HEK293T (cell line): ENCODE results near the gene KIF5A.

Experiments
- CTCF ChIA-PET: fragments of 350-600 bp; formaldehyde crosslinking; extraction: SDS; loops from one replicate; lab custom pipeline; 2021; ENCODE audit warnings: antibody characterized with exemption, inconsistent platforms; lab: Yijun Ruan, JAX
- POLR2A ChIA-PET: fragments of 350-600 bp; formaldehyde crosslinking; extraction: SDS; loops from one replicate; lab custom pipeline; 2020; ENCODE audit warnings: antibody characterized with exemption, inconsistent platforms; lab: Yijun Ruan, JAX
- DNase-seq: peaks from one replicate; pipeline ENCODE4 v3.0.0; 2012; ENCODE audit warnings: mixed read lengths; ENCODE audit errors: extremely low spot score
- ARNT ChIP-seq: fragments of 450-650 bp; IDR thresholded peaks from 2 replicates; pipeline ENCODE4 v1.6.1; 2017; ENCODE audit warnings: mild to moderate bottlenecking
- BHLHE40 ChIP-seq: fragments of 450-650 bp; IDR thresholded peaks from 2 replicates; pipeline ENCODE4 v1.6.1; 2016; ENCODE audit warnings: mild to moderate bottlenecking, moderate library complexity, borderline replicate concordance
- CTBP1 ChIP-seq: fragments of 450-650 bp; IDR thresholded peaks from 2 replicates; pipeline ENCODE4 v1.6.1; 2016; ENCODE audit warnings: borderline replicate concordance
- ELF4 ChIP-seq: fragments of 450-650 bp; IDR thresholded peaks from 2 replicates; pipeline ENCODE4 v1.6.1; 2017; ENCODE audit warnings: antibody characterized with exemption
- FOXA1 ChIP-seq: fragments of 450-650 bp; IDR thresholded peaks from 2 replicates; pipeline ENCODE4 v1.6.1; 2016; ENCODE audit warnings: mild to moderate bottlenecking
- FOXK2 ChIP-seq: fragments of 450-650 bp; IDR thresholded peaks from 2 replicates; pipeline ENCODE4 v1.6.1; 2016; ENCODE audit warnings: mild to moderate bottlenecking
- FOXM1 ChIP-seq: fragments of 450-650 bp; IDR thresholded peaks from 2 replicates; pipeline ENCODE4 v1.6.1; 2017; ENCODE audit warnings: mild to moderate bottlenecking, borderline replicate concordance
- HDGF ChIP-seq: fragments of 450-650 bp; IDR thresholded peaks from 2 replicates; pipeline ENCODE4 v1.6.1; 2017; ENCODE audit warnings: antibody characterized with exemption, borderline replicate concordance
- L3MBTL2 ChIP-seq: fragments of 450-650 bp; conservative IDR thresholded peaks from 2 replicates; pipeline ENCODE4 v1.6.1; 2016; ENCODE audit warnings: mild to moderate bottlenecking
- LEF1 ChIP-seq: fragments of 450-650 bp; IDR thresholded peaks from 2 replicates; pipeline ENCODE4 v1.6.1; 2017; ENCODE audit warnings: mild to moderate bottlenecking, borderline replicate concordance
- NFRKB ChIP-seq: fragments of 450-650 bp; IDR thresholded peaks from 2 replicates; pipeline ENCODE4 v1.6.1; 2016; ENCODE audit warnings: mild to moderate bottlenecking, moderate library complexity
- SP1 ChIP-seq: fragments of 450-650 bp; IDR thresholded peaks from 2 replicates; pipeline ENCODE4 v1.6.1; 2017
- SUZ12 ChIP-seq: fragments of 450-650 bp; IDR thresholded peaks from 2 replicates; pipeline ENCODE4 v1.6.1; 2016; ENCODE audit warnings: mild to moderate bottlenecking
- TARDBP ChIP-seq: fragments of 450-650 bp; IDR thresholded peaks from 2 replicates; pipeline ENCODE4 v1.6.1; 2016
- ZNF384 ChIP-seq: fragments of 450-650 bp; IDR thresholded peaks from 2 replicates; pipeline ENCODE4 v1.6.1; 2016
- TF ChIP-seq, protein P1 (sequence below): fragments of 450-650 bp; IDR thresholded peaks from 2 replicates; pipeline ENCODE4 v1.6.1; 2016

KIF5A gene

GRCh38 chr12:57581802-57582201 lies 32.0 kb downstream of the KIF5A start:
- ChIA-PET CTCF (interaction anchor here (0.5 to 3.9 kb wide), 3 partner anchors 10 to 38 kb away, joined by 3 to 22 read pairs (median 16); no protein-coding TSS in a partner anchor), POLR2A (interaction anchor here (1.1 kb wide), 1 partner anchor 29 kb away, joined by 3 read pairs; the partner anchor contains the start of gene ARHGEF25)
- no peak for DNase-seq
- no peak for TF ChIP-seq ELF4

- ChIA-PET CTCF (interaction anchor here (0.5 to 3.9 kb wide), 7 partner anchors 10 to 141 kb away, joined by 3 to 22 read pairs (median 9); no protein-coding TSS in a partner anchor), POLR2A (no interaction called here)
- TF ChIP-seq NFRKB: no peak
- TF ChIP-seq CTBP1: no peak
- no peak for TF ChIP-seq HDGF
- no peak for TF ChIP-seq LEF1
- no peak for TF ChIP-seq ELF4
- TF ChIP-seq ZNF384: no peak
- TF ChIP-seq BHLHE40: no peak
- TF ChIP-seq, protein P1, sequence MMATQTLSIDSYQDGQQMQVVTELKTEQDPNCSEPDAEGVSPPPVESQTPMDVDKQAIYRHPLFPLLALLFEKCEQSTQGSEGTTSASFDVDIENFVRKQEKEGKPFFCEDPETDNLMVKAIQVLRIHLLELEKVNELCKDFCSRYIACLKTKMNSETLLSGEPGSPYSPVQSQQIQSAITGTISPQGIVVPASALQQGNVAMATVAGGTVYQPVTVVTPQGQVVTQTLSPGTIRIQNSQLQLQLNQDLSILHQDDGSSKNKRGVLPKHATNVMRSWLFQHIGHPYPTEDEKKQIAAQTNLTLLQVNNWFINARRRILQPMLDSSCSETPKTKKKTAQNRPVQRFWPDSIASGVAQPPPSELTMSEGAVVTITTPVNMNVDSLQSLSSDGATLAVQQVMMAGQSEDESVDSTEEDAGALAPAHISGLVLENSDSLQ: no peak
- no peak for TF ChIP-seq L3MBTL2
- TF ChIP-seq FOXK2: no peak
- no peak for TF ChIP-seq FOXA1
- TF ChIP-seq TARDBP: no peak
- no peak for TF ChIP-seq ARNT
- no peak for TF ChIP-seq SP1
- TF ChIP-seq FOXM1: no peak
- TF ChIP-seq SUZ12: no peak
- no peak for DNase-seq
These were observed 32.6 kb downstream of the KIF5A start for GRCh38 chr12:57582440-57582839.

- POLR2A ChIA-PET: interaction anchor here (0.6 to 1.0 kb wide), 3 partner anchors 47 to 111 kb away, joined by 3 to 4 read pairs (median 3); partner anchors contain the start of genes DDIT3 and OS9
- CTCF ChIA-PET: interaction anchor here (0.6 to 3.9 kb wide), 24 partner anchors 9 to 342 kb away, joined by 3 to 22 read pairs (median 5); partner anchors contain the start of genes ARHGEF25, B4GALNT1, DCTN2 and TSPAN31
- DNase-seq: peak; percentile 88
- TF ChIP-seq, protein P1: no peak
- TF ChIP-seq SP1: no peak
- no peak for TF ChIP-seq FOXA1
- TF ChIP-seq BHLHE40: no peak
- TF ChIP-seq NFRKB: no peak
- TF ChIP-seq CTBP1: no peak
- no peak for TF ChIP-seq HDGF
- TF ChIP-seq ZNF384: no peak
- no peak for TF ChIP-seq L3MBTL2
These were observed 33.4 kb downstream of the KIF5A start for GRCh38 chr12:57583008-57583831.

DNA sequence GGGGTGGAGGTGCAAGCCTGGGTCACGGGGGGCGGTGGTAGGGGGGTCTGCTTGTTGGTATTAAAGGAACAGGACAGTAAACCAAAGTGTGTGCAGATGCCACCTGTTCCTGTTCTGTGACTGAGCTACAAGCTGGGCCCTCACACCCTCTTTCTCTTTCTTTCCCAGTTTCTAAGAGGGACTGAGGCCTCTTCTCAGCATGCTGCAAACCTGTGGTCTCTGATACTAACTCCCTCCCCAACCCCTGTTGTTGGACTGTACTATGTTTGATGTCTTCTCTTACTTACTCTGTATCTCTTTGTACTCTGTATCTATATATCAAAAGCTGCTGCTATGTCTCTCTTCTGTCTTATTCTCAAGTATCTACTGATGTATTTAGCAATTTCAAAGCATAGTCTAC lies 34.2 kb downstream of the KIF5A start:
- DNase-seq: no peak
- TF ChIP-seq HDGF: no peak
- TF ChIP-seq ZNF384: no peak
- TF ChIP-seq ARNT: no peak
- no peak for TF ChIP-seq SP1
- no peak for TF ChIP-seq ELF4
- TF ChIP-seq, protein P1: no peak
- no peak for TF ChIP-seq FOXK2
- no peak for TF ChIP-seq NFRKB
- no peak for TF ChIP-seq FOXA1
- TF ChIP-seq CTBP1: no peak
- TF ChIP-seq L3MBTL2: no peak
- TF ChIP-seq SUZ12: no peak
- CTCF ChIA-PET: interaction anchor here (0.9 to 3.9 kb wide), 16 partner anchors 8 to 218 kb away, joined by 3 to 22 read pairs (median 10); partner anchors contain the start of genes ARHGEF25, B4GALNT1 and TSPAN31
- POLR2A ChIA-PET: no interaction called here

DNA sequence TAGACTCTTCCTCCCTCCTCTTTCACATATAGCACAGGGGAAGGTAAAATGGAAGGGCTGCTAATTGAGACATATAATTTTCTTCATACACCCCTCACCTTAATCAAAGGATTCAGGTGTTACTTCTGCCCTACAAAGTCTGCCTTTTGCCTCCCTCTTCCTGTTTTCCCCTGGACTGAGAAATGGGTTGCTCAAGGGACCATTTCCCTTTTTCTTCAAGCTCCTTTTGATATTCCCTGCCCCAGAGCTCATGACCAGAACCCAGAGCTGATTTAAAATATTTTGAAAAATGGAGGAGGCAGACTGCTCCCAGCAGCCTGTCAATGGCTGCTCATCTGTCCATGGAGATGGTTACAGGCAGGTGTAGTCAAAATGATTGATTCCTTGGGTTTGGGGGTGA lies 34.8 kb downstream of the KIF5A start:
- DNase-seq: no peak
- CTCF ChIA-PET: interaction anchor here (0.9 to 3.9 kb wide), 6 partner anchors 11 to 151 kb away, joined by 3 to 22 read pairs (median 16); no protein-coding TSS in a partner anchor
- POLR2A ChIA-PET: no interaction called here
- no peak for TF ChIP-seq L3MBTL2
- no peak for TF ChIP-seq FOXA1
- TF ChIP-seq, protein P1: no peak
- no peak for TF ChIP-seq SP1
- TF ChIP-seq CTBP1: no peak
- no peak for TF ChIP-seq TARDBP
- TF ChIP-seq HDGF: no peak
- TF ChIP-seq NFRKB: no peak
- no peak for TF ChIP-seq LEF1
- TF ChIP-seq FOXM1: no peak
- no peak for TF ChIP-seq BHLHE40
- no peak for TF ChIP-seq SUZ12
- TF ChIP-seq ELF4: no peak
- no peak for TF ChIP-seq ARNT
- no peak for TF ChIP-seq ZNF384
- TF ChIP-seq FOXK2: no peak
